ENCODE data around the gene COPZ2.
"Not testable (repeated sequence)": the region's sequence is repeated elsewhere in the genome, so short reads cannot be mapped to it uniquely, and the experiment has no call there.

COPZ2 gene

GRCh38 chr17:48037036-48037837, at the start of gene COPZ2:
TSS of gene COPZ2 (minus strand) at chr17:48037797. CDS start at chr17:48037777, 20 bp downstream.
- DNase-seq (ENCODE audit: low spot score): no peak

DNA sequence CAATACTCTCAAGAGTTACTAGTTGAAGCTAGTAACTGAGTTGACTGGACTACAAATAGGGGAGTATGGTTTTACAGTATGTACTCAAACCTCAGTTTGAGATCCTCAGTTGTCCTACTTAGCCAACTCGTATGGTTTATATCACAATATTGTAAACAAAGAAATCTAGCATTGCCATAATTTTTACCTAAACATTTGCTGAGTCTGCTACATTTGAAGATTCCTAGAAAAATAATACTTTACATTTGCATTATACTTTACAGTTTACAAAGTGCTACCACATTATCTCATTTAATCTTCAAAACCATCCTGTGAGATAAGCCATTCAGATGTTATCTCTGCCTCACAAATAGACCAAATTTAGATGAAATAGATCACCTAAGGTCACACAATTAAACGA, 47.3 kb upstream of the COPZ2 start:
- DNase-seq (ENCODE audit: low spot score): no peak

DNA sequence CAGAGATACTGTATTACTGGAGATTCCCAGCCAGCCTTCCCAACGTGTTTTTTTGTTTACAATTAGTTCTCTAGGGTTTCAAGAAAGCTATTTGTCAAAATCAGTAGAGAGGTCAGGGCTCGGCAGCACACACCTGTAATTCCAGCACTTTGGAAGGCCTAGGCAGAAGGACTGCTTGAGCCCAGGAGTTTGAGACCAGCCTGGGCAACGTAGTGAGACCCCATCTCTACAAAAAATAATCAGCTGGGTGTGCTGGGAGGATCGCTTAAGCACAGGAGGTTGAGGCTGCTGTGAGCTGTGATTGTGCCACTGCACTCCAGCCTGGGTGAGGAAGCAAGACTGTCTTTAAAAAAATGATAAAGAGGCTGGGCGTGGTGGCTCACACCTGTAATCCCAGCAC, 44.3 kb upstream of the COPZ2 start:
- DNase-seq (ENCODE audit: low spot score): no peak

- not testable (repeated sequence) for DNase-seq (ENCODE audit: low spot score)
These were observed 39.6 kb upstream of the COPZ2 start for GRCh38 chr17:48077152-48077551.

- peak; percentile 88 for DNase-seq (ENCODE audit: low spot score)
These were observed 36.9 kb upstream of the COPZ2 start for GRCh38 chr17:48074322-48075081.

- DNase-seq (ENCODE audit: low spot score): not testable (repeated sequence)
These were observed 36.0 kb upstream of the COPZ2 start for GRCh38 chr17:48073566-48074094.

GRCh38 chr17:48072811-48073210, 35.2 kb upstream of the COPZ2 start:
- DNase-seq (ENCODE audit: low spot score): not testable (repeated sequence)

DNA sequence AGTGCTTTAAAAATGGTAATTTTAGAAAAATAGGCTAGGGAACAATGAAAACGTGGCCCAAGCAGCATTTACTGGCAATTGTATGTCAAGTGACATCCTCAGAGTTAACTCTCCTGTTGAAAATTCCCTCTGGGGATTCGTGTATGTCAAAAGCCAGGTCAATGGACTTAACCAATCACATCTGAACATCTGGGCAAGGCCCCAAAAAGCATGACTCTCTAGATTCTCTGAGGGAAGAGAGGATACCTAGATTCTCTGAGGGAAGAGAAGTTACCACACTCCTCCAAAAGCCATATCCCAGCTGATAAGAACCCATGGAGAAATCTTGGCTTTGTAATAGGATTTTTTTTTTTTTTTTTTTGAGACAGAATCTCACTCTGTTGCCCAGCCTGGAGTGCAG, 34.1 kb upstream of the COPZ2 start:
- no peak for DNase-seq (ENCODE audit: low spot score)

DNA sequence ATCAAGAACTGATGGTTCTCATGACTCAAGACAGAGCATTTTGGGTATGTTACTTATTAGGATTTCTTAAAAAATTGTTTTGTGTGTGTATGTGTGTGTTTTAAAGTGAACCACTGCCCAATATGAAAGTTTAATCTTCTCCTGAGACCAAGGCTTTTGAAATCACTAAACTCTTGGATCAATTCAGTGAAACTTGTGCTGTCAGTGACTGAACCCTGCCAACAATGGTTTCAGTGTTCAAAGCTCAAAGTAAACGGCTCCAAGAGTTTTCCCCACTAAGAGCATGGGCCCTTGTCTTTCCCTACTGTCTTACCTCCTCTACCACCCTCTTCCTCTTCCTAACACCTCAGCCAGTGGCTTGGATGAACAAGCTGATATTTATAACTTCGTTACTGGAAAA, 32.6 kb upstream of the COPZ2 start:
- peak; percentile 30 for DNase-seq (ENCODE audit: low spot score)

DNA sequence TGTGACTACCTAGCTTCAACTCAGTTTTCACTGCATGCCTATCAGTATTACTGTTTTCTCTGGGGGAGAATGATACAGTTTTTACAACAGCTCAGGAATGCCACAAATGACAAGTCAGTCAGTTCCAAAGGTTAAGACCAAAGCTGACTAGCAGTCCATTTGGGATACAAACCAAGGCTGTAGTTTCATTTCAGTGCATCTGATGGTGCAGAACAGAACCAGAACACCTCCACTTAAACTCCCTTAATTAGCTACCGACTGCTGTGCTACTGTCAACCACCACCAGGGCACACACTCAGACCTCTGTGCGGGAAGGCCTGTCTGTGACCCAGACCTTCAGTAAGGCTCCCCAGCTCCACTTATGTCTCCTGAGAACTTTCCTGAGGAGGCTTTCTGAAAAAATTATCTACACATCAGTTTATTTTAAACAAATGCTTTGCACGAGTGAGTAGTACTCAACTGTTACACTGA, 30.9 kb upstream of the COPZ2 start:
- no peak for DNase-seq (ENCODE audit: low spot score)

DNA sequence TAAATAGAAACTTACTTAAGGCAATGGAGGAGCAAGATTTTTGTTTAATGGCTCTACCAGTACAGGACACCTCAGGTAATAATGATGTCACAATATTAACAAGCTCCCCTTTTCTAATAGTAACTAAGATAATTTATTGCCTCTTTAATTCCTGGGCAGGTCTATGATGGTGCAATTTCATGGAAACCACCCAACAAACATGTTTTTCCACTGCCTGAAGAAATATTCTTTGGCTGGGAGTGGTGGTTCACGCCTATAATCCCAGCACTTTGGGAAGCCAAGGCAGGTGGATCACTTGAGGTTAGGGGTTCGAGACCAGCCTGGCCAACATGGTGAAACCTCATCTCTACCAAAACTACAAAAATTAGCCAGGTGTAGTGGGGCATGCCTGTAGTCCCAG, 30.2 kb upstream of the COPZ2 start:
- DNase-seq (ENCODE audit: low spot score): not testable (repeated sequence)

DNA sequence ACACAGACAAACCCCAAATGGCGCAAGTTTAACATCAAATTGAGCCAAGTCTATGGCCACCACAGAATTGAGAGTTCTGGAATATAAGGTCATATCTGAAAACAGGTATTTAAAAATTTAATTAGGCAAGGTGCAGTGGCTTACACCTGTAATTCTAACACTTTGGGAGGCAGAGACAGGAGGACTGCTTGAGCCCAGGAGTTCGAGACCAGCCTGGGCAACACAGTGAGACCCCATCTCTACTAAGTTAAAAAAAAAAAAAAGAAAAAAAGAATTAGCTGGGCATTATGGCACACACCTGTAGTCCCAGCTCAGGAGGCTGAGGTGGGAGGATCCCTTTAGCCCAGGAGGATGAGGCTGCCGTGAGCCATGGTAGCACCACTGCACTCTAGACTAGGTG, 29.6 kb upstream of the COPZ2 start:
- DNase-seq (ENCODE audit: low spot score): no peak

DNA sequence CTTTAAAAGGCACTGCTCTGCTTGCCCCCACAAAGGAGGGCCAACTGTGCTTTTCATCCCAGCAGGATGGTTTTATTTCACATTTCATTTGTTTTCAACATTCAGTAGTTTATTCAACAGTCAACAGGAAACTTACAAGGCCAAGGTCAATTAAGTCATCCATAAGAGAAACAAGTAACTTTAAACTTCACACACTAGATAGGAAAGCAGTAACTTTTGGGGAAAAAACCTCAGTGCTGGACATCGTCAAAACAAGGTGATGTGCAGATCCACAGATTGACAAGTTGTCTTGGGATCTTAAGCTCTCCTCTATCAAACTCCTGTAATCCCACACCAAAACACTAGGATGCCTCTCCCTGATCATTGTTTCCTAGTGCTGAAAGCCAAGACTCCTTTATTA, 29.1 kb upstream of the COPZ2 start:
- DNase-seq (ENCODE audit: low spot score): no peak

DNA sequence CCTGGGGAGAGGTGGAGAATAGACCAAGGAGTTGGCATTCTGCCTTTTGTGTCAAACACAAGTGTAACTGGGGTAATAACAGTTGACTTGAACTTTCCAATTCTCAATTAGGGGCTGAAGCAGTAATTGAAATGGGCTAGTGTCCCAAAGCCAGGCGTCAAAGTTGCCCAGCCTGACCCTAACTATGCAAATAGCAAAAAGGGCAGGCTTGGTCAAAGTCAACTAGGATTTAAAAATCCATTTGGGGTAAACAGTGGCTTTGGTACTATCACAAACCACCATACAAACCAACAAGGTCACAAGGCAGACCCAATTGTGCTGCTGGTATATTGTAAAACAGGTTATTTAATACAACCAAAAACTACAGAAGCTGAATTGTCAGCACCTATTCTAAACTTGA, 28.6 kb upstream of the COPZ2 start:
- DNase-seq (ENCODE audit: low spot score): no peak

DNA sequence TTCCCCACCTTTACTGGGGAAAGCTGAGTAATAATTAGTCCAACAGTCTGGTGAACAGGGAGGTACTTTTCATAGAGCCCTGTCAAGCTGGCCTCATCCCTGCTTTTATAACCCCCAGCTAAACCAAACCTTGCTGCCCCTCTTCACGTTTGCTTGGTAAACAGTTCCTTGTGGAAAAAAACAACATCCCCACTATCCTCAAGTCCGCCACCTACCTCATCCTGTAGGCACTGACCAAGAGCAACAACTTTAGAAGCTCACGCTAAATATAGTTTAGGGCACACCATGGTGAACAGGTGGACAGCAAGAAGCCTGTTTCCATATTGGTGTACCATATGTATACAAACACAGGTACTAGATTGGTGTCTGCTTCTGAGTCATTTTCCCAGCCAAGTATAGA, 27.0 kb upstream of the COPZ2 start:
- no peak for DNase-seq (ENCODE audit: low spot score)

DNA sequence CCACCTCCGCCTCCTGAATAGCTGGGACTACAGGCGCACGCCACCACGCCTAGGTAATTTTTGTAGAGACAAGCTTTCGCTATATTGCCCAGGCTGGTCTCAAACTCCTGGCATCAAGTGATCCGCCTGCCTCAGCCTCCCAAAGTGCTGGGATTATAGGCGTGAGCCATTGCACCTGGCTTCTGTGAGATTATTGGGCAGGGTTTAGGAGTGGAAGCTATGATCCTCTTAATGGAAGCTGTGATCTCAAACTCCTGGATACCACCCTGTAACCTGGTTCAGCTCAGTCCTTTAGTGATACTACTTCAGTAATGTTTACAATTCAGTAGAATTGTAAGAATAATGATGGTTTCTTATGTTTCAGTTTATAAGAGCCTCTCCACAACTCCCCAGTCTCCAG, 24.7 kb upstream of the COPZ2 start:
- no peak for DNase-seq (ENCODE audit: low spot score)

DNA sequence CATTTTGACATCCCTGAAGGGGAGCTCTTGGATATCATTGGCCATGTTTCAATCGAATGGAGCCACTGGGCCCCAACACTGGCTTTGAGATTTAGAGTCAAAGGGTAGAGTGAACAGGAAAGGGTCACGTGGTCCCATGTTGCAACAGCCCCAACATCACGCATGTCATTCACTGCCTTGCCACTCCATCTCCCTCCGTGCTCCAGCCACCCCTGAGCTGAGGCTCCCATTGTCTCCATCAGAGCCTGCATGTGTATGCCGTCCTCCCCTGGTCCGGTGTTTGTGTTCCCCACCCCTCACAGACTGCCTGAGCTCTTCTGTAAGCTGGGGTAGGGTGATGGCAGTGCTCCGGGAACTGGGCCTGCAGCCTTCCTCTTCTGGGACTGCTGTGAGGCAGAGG, 22.7 kb upstream of the COPZ2 start:
- DNase-seq (ENCODE audit: low spot score): no peak

- no peak for DNase-seq (ENCODE audit: low spot score)
These were observed 21.6 kb upstream of the COPZ2 start for GRCh38 chr17:48059125-48059668.

DNA sequence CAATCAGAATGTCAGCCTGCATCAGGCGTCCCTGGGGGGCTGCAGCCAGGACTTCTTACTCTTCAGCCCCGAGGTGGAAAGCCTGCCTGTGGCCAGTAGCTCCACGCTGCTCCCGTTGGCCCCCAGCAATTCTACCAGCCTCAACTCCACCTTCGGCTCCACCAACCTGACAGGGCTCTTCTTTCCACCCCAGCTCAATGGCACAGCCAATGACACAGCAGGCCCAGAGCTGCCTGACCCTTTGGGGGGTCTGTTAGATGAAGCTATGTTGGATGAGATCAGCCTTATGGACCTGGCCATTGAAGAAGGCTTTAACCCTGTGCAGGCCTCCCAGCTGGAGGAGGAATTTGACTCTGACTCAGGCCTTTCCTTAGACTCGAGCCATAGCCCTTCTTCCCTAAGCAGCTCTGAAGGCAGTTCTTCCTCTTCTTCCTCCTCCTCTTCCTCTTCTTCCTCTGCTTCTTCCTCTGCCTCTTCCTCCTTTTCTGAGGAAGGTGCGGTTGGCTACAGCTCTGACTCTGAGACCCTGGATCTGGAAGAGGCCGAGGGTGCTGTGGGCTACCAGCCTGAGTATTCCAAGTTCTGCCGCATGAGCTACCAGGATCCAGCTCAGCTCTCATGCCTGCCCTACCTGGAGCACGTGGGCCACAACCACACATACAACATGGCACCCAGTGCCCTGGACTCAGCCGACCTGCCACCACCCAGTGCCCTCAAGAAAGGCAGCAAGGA, 21.0 kb upstream of the COPZ2 start:
- DNase-seq (ENCODE audit: low spot score): no peak

DNA sequence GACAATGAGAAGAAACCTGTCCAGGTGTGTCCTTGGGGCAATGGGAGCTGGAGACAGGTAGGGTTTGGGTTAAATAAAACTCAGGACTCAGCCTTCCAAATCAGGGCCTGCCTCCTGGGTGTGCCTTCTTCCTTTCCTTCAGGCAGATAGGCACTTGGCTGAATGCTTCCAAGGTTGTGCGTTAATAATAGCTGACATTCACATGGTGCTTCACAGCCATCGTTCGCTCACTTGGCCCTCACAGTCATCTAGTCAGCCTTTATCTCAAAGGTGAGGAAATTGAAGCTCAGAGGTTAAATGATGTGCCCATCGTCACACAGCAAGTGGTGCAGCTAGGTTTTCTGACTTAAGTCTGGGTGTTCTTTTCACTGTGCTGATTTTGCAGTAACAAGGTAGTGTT, 20.0 kb upstream of the COPZ2 start:
- no peak for DNase-seq (ENCODE audit: low spot score)

DNA sequence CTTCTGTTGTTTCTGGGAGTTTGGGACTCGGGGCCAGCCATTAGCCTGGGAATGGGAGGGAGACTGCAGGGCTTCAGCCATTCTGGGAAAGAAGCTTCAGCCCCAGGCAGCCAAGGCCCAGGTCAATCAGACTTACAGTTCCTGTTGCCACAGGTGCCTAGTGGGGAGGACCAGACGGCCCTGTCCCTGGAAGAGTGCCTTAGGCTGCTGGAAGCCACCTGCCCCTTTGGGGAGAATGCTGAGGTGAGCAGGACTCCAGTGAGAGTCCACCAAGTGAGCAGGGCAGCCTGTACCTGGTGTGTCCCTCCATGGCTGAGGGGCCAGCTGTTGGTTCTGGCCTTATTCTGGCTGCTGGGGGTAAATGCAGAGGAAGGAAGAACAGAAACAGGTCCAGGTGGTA, 19.3 kb upstream of the COPZ2 start:
- no peak for DNase-seq (ENCODE audit: low spot score)

DNA sequence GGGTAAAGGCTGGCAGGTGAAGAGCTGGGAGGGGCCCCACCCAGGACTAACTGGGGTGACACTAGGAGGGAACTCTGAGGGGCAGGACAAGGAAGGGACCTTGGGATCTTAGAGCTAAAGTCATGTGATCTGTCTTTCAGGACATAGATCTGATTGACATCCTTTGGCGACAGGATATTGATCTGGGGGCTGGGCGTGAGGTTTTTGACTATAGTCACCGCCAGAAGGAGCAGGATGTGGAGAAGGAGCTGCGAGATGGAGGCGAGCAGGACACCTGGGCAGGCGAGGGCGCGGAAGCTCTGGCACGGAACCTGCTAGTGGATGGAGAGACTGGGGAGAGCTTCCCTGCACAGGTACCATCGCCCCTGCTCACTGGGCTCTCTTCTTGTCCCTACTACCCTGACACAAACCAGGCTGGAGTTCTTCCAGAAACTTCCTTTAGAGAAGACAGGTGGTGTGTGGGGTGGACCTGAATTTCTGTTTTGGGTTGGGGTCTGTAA, 18.7 kb upstream of the COPZ2 start:
- DNase-seq (ENCODE audit: low spot score): no peak
